ENCODE data around the gene EMX1.
"Not testable (repeated sequence)": the region's sequence is repeated elsewhere in the genome, so short reads cannot be mapped to it uniquely, and the experiment has no call there.

The EMX1 gene

DNA sequence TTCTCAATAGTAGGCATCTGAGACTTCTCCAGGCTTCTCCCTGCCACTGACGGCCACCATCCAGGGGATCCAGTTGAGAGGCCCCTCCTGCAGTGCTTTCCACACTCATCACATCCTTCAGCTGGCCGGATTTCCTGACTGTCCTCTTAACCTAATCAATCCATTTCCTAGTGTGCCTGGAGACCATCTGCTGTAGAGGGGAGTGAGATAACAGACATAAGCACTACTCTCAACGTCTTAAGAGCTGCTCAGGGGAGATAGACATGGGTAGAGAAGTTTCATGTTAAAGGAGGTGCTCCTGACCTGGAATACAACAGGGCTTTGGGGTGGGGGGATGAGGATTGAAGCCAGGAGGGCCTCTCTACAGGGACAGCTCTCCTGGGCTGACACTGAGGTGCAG is 15.9 kb upstream of the EMX1 start:
- DNase-seq = no peak

DNA sequence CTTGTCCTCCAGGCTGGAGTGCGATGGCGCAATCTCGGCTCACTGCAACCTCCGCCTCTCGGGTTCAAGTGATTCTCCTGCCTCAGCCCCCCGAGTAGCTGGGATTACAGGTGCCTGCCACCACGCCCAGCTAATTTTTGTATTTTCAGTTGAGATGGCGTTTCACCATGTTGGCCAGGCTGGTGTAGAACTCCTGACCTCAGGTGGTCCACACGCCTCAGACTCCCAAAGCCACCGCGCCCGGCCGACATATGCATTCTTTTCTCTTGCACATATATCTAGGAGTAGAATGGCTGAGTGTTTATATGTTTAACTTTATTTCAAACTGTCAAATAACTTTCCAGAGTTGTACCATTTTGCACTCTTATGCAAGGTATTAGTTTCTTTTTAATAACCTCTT is 9.9 kb upstream of the EMX1 start:
- not testable (repeated sequence) for DNase-seq

DNA sequence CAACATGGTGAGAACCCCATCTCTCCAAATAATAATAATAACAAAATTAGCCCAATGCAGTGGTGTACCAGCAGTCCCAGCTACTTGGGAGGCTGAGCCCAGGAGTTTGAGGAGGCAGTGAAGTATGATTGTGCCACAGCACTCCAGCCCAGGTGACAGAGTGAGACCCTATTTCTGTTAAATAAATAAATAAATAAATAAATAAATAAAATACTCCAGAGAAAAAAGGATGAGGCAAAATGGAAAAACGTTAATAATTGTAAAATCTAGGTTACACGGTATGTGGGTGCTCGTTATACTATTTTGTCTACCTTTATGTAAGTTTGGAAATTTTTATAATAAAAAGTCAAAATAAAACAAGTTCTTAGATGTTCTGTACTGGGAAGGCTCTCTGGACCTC is 8.6 kb upstream of the EMX1 start:
- no peak for DNase-seq

DNA sequence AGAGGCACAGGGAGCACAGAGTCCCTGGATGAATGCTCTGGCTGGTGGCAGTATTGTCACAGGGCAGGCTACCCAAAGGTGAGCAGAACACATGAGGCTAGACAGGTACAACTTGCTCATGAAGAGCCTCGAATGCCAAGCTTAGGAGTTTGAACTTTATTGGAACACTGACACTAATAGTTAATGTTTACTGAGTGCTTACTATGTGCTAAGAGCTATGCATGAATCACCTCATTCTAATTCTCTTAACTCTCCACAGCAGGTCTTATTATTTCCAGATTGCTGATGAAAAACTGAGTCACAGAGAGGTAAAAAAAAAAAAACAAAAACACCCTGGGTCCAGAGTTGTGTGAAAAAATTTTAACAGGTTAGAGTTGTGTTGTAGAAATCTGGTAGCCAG is 6.1 kb upstream of the EMX1 start:
- no peak for DNase-seq

DNA sequence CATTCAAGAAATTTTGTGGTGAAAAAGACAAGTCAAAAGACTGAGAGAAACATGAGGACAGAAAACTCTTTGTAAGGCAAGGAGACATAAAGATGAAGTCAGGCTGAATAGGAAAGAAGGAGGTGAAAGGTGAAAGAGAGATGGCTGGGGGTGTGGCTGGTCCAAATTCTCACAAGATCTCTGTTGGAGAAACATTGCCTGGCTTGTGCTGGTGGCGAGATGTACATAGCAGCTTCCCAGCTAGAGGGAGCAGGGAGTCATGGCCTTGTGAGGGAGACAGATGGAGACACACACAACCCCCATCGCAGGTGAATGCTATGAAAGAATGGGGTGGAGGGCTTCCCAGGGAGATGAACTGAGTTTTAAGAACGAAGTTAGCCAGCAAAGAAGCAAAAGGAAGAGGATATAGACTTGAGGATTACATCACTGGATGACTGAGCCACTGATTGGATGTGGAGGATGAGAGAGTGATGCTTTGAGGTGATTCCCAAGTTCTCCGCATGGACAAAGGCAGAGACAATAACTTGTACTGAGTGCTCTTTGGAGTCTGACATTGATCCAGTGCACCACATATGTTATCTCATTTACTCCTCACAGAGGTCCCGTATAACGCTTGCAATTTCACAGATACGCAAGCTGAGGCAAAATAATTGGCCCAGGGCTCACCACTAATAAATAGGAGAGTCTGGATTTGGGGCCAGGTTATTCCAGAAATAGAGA is 3.7 kb upstream of the EMX1 start:
- DNase-seq = no peak

DNA sequence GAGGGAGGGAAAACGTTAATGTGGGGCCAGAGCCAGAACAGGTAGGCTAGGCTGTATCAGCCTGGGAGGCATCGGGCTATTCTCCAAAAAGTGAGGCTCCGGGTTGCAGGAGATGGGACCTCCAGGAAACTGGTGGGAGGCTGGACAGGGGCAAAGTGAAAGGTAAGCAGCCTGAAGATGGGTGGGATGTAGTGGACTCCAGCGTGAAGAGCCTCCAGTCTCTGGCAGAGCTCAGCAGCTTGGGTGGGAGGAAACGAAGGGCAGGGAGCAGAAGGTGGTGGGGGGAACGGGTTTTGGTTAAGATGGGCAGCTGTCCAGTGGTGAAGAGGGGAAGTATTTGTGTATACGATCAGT is 3.1 kb upstream of the EMX1 start:
- no peak for DNase-seq

DNA sequence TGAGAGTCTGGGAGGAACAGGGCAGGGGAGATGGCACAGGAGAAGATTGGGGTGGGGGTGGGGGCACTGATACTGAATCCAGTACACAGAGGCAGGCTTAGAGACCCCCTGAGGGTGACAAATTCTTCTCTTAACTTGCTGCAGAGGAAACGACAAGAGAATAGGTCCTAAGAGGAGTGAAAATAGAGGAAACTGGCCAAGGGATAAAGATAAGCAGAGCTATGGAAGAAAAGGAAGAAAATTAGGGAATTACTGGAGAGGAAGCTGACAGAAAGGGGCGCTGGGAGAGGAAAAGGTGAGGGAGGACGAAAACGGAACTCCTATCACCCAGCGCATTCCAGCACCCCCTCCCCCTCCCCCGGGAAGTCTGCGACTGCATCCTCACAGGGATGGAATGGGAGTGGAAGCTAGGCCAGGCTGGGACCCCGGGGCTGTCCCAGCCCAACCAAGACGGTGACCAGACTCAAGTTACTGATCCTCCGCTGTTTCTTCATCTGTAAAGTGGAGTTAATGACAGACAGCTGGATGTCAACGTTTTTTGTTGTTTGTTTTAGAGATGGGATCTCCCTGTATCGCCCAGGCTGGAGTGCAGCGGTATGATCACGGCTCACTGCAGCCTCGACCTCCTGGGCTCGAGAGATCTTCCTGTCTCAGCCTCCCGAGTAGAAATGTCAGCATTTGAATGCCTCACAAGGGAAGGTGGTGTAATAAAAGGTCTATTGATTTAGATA is 2.6 kb upstream of the EMX1 start:
- no peak for DNase-seq

DNA sequence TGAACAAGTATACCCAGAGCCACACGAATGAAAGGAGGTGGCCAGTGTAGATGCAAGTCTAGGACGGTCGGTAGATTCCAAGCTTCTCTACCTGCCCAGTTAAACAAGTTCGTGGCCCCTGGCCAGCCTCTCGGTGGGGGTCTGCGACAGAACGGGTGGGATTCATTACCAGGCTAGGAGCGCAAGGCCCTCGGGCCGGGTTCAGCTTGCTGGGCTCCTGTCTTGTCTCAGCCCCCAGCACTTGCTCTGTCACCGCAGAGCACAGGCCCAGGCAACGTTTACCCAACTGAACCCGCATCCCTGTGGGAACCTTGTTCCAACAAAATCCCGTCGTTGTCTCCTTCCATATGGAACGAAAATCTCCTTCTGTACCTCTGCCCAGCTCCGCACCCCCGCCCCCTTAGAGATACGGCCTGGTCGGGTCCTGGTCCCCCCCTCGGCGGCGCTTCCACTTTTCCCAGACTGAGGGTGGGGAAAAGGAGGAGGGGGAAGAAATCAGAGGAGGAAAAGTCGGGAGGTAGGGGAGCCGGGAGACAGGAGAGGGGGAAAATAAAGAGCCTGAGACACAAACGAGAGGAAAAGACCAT is 1.9 kb upstream of the EMX1 start:
- DNase-seq = no peak

DNA sequence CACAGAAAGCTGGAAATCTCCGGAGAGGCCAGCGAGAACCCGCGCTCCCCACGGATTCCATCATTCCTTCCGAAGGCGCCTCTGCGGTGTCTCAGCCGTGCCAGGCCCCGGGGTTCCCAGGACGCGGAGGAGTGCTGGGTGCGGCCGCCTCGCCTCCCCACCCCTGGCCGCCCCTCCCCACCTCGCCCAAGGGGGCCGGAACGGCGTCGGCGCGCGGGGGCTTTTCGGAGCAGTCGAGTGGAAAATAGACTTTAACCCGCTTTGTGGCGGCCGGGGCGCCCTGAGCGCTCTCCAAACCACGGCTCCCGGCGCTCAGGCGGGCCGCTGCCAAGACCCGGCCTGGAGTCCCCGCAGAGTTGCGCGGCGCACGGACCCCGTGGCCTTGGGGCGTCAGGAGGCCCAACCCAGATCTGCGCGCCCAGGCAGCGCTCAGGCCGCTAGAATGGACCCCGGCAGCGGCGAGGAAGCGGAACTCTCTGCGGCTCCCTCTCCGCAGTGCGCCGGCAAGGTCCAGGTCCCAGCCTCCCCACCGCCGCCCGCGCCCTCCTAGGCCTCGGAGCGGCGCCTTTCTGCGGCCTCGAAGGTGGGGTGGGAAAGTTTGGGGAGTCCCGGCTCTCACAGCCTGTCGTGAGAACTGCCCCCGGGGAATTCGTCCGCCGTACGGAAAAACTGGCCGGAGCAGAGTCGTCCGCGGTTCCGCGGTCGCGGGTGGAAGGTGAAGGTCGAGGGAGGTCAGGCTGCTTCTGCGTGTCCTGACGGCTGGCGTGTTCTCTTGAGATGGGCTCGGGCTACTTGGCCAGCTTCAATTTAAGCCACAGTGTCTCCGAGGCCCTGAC is 1.2 kb upstream of the EMX1 start:
- peak; percentile 32 for DNase-seq

DNA sequence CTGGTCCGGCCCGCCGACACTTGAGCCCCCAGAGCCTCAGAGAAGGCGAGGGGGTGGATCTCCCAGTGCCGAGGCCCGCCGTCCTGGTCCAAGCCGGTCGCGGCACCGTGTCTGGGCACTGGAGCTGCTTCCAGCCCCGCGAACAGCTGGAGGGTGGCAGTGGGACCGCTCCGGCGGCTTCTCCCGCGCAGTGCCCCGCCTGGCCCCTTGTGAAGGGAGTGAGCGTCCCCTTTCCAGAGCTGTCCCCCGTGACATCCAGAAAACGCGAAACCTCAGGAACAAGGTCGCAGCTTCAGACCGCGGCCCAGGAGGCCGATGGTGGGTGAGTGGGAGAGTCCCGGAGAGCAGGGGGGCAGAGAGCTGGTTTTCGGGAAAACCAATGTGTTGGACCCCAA is 579 bp upstream of the EMX1 start:
- DNase-seq = no peak

DNA sequence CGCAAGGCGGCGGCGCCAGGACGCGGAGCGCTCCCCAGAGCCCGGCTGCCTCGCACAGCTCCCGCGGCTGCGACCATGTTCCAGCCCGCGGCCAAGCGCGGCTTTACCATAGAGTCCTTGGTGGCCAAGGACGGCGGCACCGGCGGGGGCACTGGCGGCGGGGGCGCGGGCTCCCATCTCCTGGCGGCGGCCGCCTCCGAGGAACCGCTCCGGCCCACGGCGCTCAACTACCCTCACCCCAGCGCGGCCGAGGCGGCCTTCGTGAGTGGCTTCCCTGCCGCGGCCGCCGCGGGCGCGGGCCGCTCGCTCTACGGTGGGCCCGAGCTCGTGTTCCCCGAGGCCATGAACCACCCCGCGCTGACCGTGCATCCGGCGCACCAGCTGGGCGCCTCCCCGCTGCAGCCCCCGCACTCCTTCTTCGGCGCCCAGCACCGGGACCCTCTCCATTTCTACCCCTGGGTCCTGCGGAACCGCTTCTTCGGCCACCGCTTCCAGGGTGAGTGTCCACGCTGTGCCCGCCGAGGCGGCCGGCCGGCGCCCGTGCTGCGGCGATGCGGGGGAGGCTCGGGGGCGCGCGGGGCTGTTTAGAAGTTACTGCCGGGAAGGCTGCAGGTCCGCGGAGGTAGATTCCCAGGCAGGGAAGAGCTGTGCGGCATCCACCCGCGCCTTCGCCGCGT is 696 bp downstream of the EMX1 start:
- no peak for DNase-seq

DNA sequence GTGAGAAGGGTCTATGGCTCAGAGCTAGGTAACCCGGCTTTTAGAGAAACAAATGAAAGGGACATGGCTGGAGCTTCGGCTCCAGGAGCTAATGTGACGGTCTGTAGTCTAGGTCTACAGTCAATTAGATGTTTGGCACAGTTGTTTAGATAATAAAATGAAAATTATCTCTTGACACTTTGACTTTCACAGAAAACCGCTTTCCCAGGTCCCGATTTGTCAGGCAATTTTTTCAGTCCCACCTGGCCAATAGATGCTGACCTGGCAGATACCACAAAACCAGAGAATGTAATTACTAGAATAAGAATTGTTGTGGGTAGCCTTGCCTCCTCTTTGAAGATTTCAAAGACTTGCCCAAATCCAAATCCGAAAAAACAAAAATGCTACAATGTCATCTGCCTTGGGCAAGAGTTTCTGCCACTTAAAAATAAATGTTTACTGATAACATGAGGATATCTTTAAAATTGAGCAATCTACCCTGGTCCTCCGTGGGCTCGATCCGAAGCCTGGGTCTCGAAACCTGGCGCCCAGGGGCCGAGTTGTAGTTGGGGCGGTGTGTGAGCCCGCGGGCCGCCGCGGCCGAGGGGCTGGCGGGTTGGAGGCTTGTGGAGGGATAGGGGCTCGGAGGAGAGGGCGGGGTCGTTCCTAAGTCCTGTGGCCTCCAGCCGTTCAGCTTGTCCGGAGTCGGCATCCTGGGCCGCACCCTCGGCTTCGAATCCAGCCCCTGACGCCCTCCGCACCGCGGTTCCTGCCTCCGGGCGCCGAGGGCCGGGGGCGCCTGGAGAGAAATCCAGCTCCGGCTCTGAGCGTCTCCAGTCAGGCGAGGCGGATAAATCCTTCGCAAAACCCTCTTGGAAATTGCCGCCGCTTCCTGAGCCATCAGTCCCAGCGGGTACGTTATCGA is 2.3 kb downstream of the EMX1 start:
- no peak for DNase-seq

DNA sequence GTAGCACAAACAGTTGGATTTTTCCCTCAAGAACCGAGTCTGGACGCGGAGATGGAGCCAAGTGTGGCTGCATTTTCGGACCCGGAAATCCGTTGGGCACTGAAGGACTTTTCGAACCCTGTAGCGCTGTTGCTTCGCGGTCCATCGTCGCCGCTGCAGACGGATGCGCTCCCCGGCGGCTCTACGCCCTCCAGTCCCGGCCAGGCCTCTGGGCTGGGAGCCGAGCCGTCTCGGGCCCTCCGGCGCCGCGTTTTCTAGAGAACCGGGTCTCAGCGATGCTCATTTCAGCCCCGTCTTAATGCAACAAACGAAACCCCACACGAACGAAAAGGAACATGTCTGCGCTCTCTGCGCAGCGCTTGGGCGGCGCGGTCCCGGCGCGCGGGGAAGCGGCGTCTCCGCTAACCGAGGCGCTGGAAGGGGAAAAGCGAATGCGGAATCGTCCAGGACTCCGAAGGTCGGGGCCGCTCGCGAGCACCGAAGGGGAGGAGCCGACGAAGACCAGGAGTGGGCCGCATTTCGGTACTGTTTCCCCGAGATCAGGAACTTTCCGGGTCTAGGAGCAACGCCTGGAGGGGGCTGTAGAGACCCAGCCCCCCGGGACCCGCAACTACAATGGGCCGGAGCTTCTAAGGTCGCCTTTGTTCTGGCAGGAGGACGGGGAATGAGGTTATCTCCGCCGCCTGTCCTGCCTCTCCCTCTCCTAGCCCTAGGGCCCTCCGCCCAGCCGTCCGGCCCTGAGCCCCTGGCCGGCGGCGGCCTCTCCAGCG is 3.2 kb downstream of the EMX1 start:
- no peak for DNase-seq

DNA sequence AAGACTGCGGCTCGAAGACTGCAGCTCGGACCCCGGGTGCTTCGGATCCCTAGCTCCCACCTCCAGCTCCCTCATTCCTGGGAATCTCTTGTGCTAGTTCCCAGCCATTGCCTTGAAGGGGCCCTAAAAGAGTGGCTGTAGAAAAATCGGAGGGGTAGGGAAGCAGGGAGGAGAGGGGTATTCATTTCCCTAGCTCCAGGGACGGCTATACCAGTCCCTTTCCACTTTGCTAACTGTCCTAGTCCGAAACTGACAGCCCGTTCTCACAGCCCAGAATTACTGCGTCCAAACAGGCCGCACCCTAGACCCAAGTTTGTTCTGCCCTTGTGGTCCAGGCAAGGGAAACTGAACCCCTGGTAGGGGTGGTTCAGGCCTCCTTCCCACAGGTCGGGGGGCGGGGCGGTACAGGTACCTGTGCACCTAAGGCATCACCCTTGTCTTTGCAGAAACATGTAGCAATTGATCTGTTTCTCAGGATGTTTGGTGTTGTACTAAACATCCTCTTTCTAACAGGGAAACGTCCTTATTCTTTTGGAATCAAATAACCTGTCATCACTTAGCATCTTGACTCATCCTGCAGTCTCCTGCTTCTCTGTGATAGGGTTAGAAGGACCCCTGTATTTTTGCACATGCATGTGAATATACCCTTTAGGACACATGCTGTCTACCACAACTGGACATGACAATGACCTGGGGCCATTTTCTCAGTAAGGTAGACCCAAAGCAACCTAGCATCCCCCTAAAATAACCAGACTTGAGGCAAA is 4.0 kb downstream of the EMX1 start:
- DNase-seq = no peak

DNA sequence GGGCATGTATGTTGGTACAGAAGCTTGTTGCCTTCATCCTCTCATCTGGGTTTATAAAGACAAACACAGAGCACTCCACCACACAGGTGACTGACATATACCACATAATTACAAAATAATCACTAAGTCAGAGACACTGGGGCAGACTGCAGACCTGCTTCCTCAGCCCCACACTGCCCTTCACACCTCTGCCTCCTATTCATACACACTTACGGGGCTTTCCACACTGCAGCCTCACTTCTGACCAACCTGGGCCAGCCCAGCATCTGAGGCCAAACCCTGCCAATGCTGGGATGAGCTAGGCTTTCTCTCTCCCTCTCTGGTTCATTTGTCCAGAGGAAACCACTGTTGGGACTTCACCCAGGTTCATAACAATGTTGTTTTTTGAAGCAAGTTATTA is 4.5 kb downstream of the EMX1 start:
- no peak for DNase-seq

DNA sequence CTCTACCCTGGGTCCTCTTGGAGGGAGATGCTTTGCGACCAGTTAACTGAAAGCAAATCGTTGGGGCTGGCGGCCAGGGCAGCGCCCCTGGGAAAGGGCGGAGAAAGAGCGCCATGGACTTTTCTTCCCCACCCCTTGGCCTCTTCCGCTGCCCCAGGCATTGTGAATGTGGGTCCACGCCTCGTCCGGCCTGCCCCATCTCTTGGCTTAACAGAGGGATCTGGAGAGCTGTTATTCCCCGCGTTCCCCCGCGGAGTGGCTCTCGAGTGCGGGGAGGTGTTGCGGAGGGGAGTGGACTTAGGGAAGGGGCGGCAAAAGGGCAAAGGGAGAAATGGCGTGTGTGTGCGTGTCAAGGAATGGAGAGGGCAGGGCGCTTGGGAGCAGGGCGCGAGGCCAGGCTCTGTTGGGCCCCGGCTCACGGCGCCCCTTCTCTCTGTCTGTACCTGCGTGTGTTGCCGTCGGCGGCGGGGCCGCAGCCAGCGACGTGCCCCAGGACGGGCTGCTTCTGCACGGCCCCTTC is 6.6 kb downstream of the EMX1 start:
- DNase-seq = no peak

DNA sequence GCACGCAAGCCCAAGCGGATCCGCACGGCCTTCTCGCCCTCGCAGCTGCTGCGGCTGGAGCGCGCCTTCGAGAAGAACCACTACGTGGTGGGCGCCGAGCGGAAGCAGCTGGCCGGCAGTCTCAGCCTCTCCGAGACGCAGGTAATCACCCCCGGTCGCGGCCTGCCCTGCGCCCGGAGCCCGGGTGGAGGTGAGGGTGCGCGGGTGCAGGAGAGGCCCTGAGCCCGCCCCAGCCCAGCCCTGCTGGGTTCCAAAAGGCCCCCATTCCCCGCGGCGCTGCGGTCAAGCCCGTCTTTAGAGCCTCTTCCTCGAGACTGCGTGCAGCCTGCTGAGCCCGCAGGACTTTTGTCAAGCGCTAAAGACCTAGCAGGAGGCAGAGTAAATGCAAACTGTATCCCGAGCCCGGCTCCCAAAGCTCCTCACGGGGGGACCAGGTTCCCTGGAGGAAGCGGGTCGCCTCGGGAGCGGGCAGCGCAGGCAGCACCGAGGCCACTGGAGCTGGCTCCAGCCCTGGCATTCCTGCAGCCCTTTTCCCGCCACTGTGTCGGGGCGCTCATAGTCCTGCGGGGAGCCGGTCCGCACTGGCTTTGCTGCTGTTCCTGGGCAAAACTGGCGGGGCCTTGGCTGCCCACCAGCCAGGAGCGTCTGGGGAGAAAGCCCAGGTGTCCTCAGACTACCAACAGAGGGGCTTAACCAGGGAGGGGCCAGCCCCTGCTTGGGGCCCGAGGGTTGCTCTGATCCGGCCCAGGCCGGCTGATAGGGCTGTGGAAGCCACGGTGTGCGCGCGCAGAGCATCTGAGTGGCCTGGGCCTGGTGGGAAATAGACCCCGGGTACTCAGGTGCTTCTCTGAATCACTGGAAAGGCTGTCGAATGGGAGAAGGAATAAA is 7.3 kb downstream of the EMX1 start:
- DNase-seq = no peak

DNA sequence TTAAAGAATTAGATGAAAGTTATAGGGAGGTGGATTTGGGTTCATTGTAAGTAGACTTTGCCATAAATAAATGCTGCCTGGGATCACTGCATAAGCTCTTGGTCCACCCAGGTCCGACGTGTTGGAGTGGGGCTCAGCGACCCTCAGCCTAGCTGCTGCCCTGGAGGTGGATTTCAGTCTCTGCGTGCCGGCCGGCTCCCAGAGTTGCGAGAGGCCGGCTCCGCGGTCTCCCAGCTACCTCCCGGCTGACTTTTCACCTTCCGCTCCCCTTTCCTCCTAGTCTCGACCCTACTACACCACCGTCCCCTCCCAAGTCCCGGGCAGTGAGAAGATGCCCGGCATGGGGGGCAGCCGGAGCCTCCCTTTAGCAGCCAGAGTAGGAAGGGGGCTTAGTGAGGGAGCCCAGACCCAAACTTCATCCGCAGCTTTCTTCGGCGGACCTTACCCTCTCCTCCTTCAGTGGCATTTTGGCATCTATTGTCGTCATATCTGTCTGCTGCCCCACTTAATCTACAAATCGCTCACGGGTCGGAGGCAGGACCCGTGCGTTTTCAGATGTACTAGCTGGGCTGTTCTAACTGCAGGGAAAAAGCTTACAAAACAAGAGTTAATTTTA is 8.1 kb downstream of the EMX1 start:
- no peak for DNase-seq
